GM18520 (cell line): ENCODE measurements around the gene BFSP1.

Source experiments
- ATAC-seq: cut with Tn5 transposase; IDR thresholded peaks from one replicate; pipeline ENCODE4 v1.9.1; 2021; ENCODE audit not compliant: unreplicated experiment

The BFSP1 gene

GRCh38 chr20:17530716-17531664, at the start of gene BFSP1:
Gene BFSP1, minus strand, starts transcription at chr20:17531379. Its CDS starts 50 bp downstream, at chr20:17531329.
- no peak for ATAC-seq

- no peak for ATAC-seq
Measured at GRCh38 chr20:17580895-17581294, 49.7 kb upstream of the BFSP1 start.

GRCh38 chr20:17579369-17580039, 48.3 kb upstream of the BFSP1 start:
- ATAC-seq, result no peak

GRCh38 chr20:17576215-17576614, 45.0 kb upstream of the BFSP1 start:
- ATAC-seq, result no peak

- ATAC-seq, result no peak
Measured at GRCh38 chr20:17573463-17573862, 42.3 kb upstream of the BFSP1 start.

GRCh38 chr20:17572034-17572638, 41.0 kb upstream of the BFSP1 start:
- ATAC-seq, result no peak

GRCh38 chr20:17571153-17571527, 40.0 kb upstream of the BFSP1 start:
- ATAC-seq, result no peak

- peak; percentile 12 for ATAC-seq
Measured at GRCh38 chr20:17570347-17571152, 39.4 kb upstream of the BFSP1 start.

- peak; percentile 87 for ATAC-seq
Measured at GRCh38 chr20:17569616-17570346, 38.6 kb upstream of the BFSP1 start, which contains the start of gene DSTN. Gene DSTN, plus strand, starts transcription at chr20:17570075. Its CDS starts 134 bp downstream, at chr20:17570209.

GRCh38 chr20:17568972-17569521, 37.9 kb upstream of the BFSP1 start:
- no peak for ATAC-seq

GRCh38 chr20:17568045-17568788, 37.0 kb upstream of the BFSP1 start:
- ATAC-seq, result no peak

GRCh38 chr20:17566345-17566744, 35.2 kb upstream of the BFSP1 start:
- no peak for ATAC-seq

- ATAC-seq, result no peak
Measured at GRCh38 chr20:17565169-17565845, 34.1 kb upstream of the BFSP1 start.

- ATAC-seq, result no peak
Measured at GRCh38 chr20:17562804-17563305, 31.7 kb upstream of the BFSP1 start.

GRCh38 chr20:17560344-17561074, 29.3 kb upstream of the BFSP1 start:
- ATAC-seq, result no peak

- no peak for ATAC-seq
Measured at GRCh38 chr20:17559338-17559737, 28.2 kb upstream of the BFSP1 start.

- ATAC-seq, result no peak
Measured at GRCh38 chr20:17558941-17559304, 27.7 kb upstream of the BFSP1 start.
